ENCODE data around the gene CNTFR.
"Not testable (repeated sequence)": the region's sequence is repeated elsewhere in the genome, so short reads cannot be mapped to it uniquely, and the experiment has no call there.

The CNTFR gene

GRCh38 chr9:34589636-34590380, at the start of gene CNTFR:
Gene CNTFR (minus strand): TSS chr9:34589724. CDS start chr9:34568981, 20,743 bp downstream.
- in situ Hi-C loops (cut with MboI; ENCODE audit: low sequenced_read_pairs) = no loop called here

GRCh38 chr9:34639322-34639721, 49.8 kb upstream of the CNTFR start:
- in situ Hi-C loops (cut with MboI; ENCODE audit: low sequenced_read_pairs) = not testable (repeated sequence)

GRCh38 chr9:34638138-34638445, 48.6 kb upstream of the CNTFR start:
- in situ Hi-C loops (cut with MboI; ENCODE audit: low sequenced_read_pairs) = no loop called here

- in situ Hi-C loops (cut with MboI; ENCODE audit: low sequenced_read_pairs) = no loop called here
Measured at GRCh38 chr9:34637356-34638137, 48.0 kb upstream of the CNTFR start, which contains the start of gene SIGMAR1. Gene SIGMAR1 (minus strand): TSS chr9:34637787. CDS start chr9:34637697, 90 bp downstream.

GRCh38 chr9:34636791-34637355, 47.3 kb upstream of the CNTFR start:
- in situ Hi-C loops (cut with MboI; ENCODE audit: low sequenced_read_pairs) = no loop called here

GRCh38 chr9:34635556-34635955, 46.0 kb upstream of the CNTFR start:
- in situ Hi-C loops (cut with MboI; ENCODE audit: low sequenced_read_pairs) = no loop called here

- in situ Hi-C loops (cut with MboI; ENCODE audit: low sequenced_read_pairs) = no loop called here
Measured at GRCh38 chr9:34634551-34635248, 45.2 kb upstream of the CNTFR start.

- in situ Hi-C loops (cut with MboI; ENCODE audit: low sequenced_read_pairs) = no loop called here
Measured at GRCh38 chr9:34633851-34634550, 44.5 kb upstream of the CNTFR start.

- in situ Hi-C loops (cut with MboI; ENCODE audit: low sequenced_read_pairs) = no loop called here
Measured at GRCh38 chr9:34633166-34633565, 43.6 kb upstream of the CNTFR start.

GRCh38 chr9:34630402-34631154, 41.1 kb upstream of the CNTFR start:
- in situ Hi-C loops (cut with MboI; ENCODE audit: low sequenced_read_pairs) = no loop called here

- in situ Hi-C loops (cut with MboI; ENCODE audit: low sequenced_read_pairs) = no loop called here
Measured at GRCh38 chr9:34629491-34629808, 39.9 kb upstream of the CNTFR start.

GRCh38 chr9:34628656-34629490, 39.3 kb upstream of the CNTFR start, which contains the start of gene ARID3C:
Gene ARID3C (minus strand): TSS chr9:34629066. CDS start chr9:34628014, 1,052 bp downstream.
- in situ Hi-C loops (cut with MboI; ENCODE audit: low sequenced_read_pairs) = no loop called here

GRCh38 chr9:34627716-34628655, 38.5 kb upstream of the CNTFR start:
- in situ Hi-C loops (cut with MboI; ENCODE audit: low sequenced_read_pairs) = no loop called here

- in situ Hi-C loops (cut with MboI; ENCODE audit: low sequenced_read_pairs) = no loop called here
Measured at GRCh38 chr9:34625186-34625486, 35.6 kb upstream of the CNTFR start.

- in situ Hi-C loops (cut with MboI; ENCODE audit: low sequenced_read_pairs) = no loop called here
Measured at GRCh38 chr9:34624475-34625185, 35.1 kb upstream of the CNTFR start.

GRCh38 chr9:34623374-34624235, 34.1 kb upstream of the CNTFR start:
- in situ Hi-C loops (cut with MboI; ENCODE audit: low sequenced_read_pairs) = no loop called here

Data from hTERT RPE-1 (cell line).